Ovary (tissue), 3 donors: ENCODE results near the gene SNX27.

ENCODE experiments used
- EP300 ChIP-seq: sonication (generic); formaldehyde crosslinking; IDR thresholded peaks from one replicate; pipeline ENCODE4 v1.6.1; 2017; ENCODE audit warnings: antibody characterized with exemption
- TF ChIP-seq, protein P1 (sequence below), 3 donors: fragments of 450-650 bp in 2 of 3; fragments of 200-600 bp in 1 of 3; IDR thresholded peaks; one replicate each; pipeline versions ENCODE4 v1.5.1 to v1.8.0; 2016 to 2022; ENCODE audit warnings: antibody characterized with exemption in 3 of 3, mild to moderate bottlenecking in 1 of 3
- donor health status: DM: no; HTN: no; CAD: no.

DNA sequence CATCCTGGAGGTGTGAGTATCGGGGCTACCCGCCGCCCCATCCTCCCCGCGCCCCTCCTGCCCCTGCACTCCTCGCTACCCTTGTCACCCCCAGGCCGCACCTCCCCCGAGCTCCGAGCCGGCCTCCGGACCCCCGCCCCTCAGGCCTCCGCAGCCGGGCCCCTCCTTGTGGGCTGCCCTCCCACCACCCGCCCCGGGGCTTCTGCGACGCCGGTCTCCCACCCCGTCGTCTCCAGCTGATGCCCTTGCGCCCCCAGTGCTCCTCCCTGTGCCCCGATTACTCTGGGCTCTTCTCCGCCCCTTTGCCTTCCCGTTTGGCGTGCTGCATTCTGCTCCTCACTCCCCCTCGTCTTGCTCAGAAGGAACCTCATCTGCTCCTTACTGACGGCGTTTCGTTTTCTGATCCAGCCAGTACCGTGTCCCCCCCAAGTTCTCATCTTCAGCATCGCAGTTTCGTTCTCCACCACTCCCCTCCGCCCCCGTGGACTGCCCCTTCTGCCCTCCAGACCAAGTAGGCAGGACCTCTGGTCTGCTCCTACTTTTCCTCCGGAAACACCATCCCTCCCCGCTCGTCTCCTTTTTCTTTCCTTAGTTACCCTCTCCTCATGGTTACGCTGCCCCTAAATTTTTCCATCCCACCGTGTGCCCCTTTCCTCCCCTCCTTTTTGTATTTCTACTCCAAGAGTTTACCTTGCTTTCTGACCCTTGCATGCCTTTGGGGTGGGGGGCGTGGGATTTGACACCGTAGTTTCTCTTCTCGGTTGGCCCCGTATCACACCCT is 841 bp downstream of the SNX27 start:
- TF ChIP-seq EP300: no peak
- TF ChIP-seq, protein P1, sequence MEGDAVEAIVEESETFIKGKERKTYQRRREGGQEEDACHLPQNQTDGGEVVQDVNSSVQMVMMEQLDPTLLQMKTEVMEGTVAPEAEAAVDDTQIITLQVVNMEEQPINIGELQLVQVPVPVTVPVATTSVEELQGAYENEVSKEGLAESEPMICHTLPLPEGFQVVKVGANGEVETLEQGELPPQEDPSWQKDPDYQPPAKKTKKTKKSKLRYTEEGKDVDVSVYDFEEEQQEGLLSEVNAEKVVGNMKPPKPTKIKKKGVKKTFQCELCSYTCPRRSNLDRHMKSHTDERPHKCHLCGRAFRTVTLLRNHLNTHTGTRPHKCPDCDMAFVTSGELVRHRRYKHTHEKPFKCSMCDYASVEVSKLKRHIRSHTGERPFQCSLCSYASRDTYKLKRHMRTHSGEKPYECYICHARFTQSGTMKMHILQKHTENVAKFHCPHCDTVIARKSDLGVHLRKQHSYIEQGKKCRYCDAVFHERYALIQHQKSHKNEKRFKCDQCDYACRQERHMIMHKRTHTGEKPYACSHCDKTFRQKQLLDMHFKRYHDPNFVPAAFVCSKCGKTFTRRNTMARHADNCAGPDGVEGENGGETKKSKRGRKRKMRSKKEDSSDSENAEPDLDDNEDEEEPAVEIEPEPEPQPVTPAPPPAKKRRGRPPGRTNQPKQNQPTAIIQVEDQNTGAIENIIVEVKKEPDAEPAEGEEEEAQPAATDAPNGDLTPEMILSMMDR (IDR thresholded peaks at IDR 0.05): no peak
